HG02943 (cell line): ENCODE measurements around the gene BMP2.
A peak's percentile ranks its signal among the peaks of the same experiment; 100 is the strongest.

Experiments used
- ATAC-seq: cut with Tn5 transposase; IDR thresholded peaks from one replicate; pipeline ENCODE4 v1.9.1; 2021; ENCODE audit warnings: mild to moderate bottlenecking, low read depth, moderate library complexity; ENCODE audit not compliant: unreplicated experiment

BMP2 gene

GRCh38 chr20:6767126-6767535, 355 bp upstream of the BMP2 start:
- ATAC-seq = no peak

- ATAC-seq = peak; percentile 5
Observed at GRCh38 chr20:6768228-6769140, 998 bp downstream of the BMP2 start.

- no peak for ATAC-seq
Observed at GRCh38 chr20:6769903-6770785, 2.7 kb downstream of the BMP2 start.

- ATAC-seq = no peak
Observed at GRCh38 chr20:6770786-6771100, 3.3 kb downstream of the BMP2 start.

GRCh38 chr20:6780433-6781190, 13.1 kb downstream of the BMP2 start:
- ATAC-seq = no peak

- ATAC-seq = no peak
Observed at GRCh38 chr20:6783752-6784151, 16.3 kb downstream of the BMP2 start.

GRCh38 chr20:6784210-6784631, 16.7 kb downstream of the BMP2 start:
- ATAC-seq = no peak

GRCh38 chr20:6784767-6785166, 17.3 kb downstream of the BMP2 start:
- no peak for ATAC-seq

GRCh38 chr20:6786548-6786947, 19.1 kb downstream of the BMP2 start:
- no peak for ATAC-seq

GRCh38 chr20:6792789-6793188, 25.3 kb downstream of the BMP2 start:
- no peak for ATAC-seq

GRCh38 chr20:6802227-6802626, 34.7 kb downstream of the BMP2 start:
- ATAC-seq = no peak

GRCh38 chr20:6806275-6806674, 38.8 kb downstream of the BMP2 start:
- ATAC-seq = no peak

- ATAC-seq = no peak
Observed at GRCh38 chr20:6811262-6812035, 44.0 kb downstream of the BMP2 start.

- no peak for ATAC-seq
Observed at GRCh38 chr20:6812530-6812929, 45.0 kb downstream of the BMP2 start.

- ATAC-seq = no peak
Observed at GRCh38 chr20:6814945-6815344, 47.5 kb downstream of the BMP2 start.

GRCh38 chr20:6818033-6818808, 50.7 kb downstream of the BMP2 start:
- ATAC-seq = no peak

GRCh38 chr20:6819599-6819998, 52.1 kb downstream of the BMP2 start:
- no peak for ATAC-seq

- ATAC-seq = no peak
Observed at GRCh38 chr20:6824401-6824800, 56.9 kb downstream of the BMP2 start.

GRCh38 chr20:6827472-6827871, 60.0 kb downstream of the BMP2 start:
- no peak for ATAC-seq
